Common myeloid progenitor, CD34-positive (primary cell): ENCODE data around the gene SWAP70.

Experiments
- CTCF ChIA-PET: fragments of 350-600 bp; sonication (Branson Sonifier 250); formaldehyde crosslinking; loops from one replicate; lab custom pipeline; 2021; ENCODE audit warnings: antibody characterized with exemption; lab: Charles Lee
- POLR2A ChIA-PET: fragments of 350-600 bp; sonication (Branson Sonifier 250); formaldehyde crosslinking; loops from one replicate; lab custom pipeline; 2021; ENCODE audit warnings: antibody characterized with exemption; lab: Charles Lee
- DNase-seq, 3 donors: peaks; one replicate each; pipeline versions ENCODE4 v3.0.0 to v3.0.0-alpha.2; 2013
- H3K27ac ChIP-seq, 2 experiments: 1 replicate in 1 of 2; 2 replicates in 1 of 2; pipeline ENCODE4 v1.7.0; 2013; ENCODE audit warnings: inconsistent platforms in 2 of 2, low read length in 2 of 2, mild to moderate bottlenecking in 2 of 2, low read depth in 1 of 2, moderate library complexity in 1 of 2; ENCODE audit not compliant: severe bottlenecking in 2 of 2, insufficient read depth in 1 of 2, poor library complexity in 1 of 2
- H3K27me3 ChIP-seq, 5 experiments: replicated peaks in 2 of 5; 1 replicate in 3 of 5; 2 replicates in 2 of 5; pipeline versions ENCODE4 v1.6.1 to v1.7.0; 2013; ENCODE audit warnings: low read length in 4 of 5, mild to moderate bottlenecking in 2 of 5, moderate library complexity in 2 of 5, inconsistent platforms in 1 of 5; ENCODE audit not compliant: insufficient read depth in 5 of 5, control insufficient read depth in 4 of 5
- H3K36me3 ChIP-seq, 4 experiments: 1 replicate in 2 of 4; 2 replicates in 2 of 4; pipeline versions ENCODE4 v1.6.1 to v1.7.0; 2013; ENCODE audit warnings: low read length in 3 of 4, control low read depth in 1 of 4, mild to moderate bottlenecking in 1 of 4; ENCODE audit not compliant: control insufficient read depth in 4 of 4, insufficient read depth in 4 of 4
- H3K4me1 ChIP-seq, 4 experiments: 1 replicate in 3 of 4; 2 replicates in 1 of 4; pipeline versions ENCODE4 v1.6.1 to v1.7.1; 2013; ENCODE audit warnings: low read length in 3 of 4, mild to moderate bottlenecking in 3 of 4, control low read depth in 1 of 4, inconsistent platforms in 1 of 4, moderate library complexity in 1 of 4; ENCODE audit not compliant: control insufficient read depth in 4 of 4, insufficient read depth in 4 of 4; ENCODE audit errors: control extremely low read depth in 1 of 4
- H3K4me3 ChIP-seq, 7 experiments: 1 replicate in 4 of 7; 2 replicates in 3 of 7; pipeline versions ENCODE4 v1.5.1 to v1.7.0; 2013; ENCODE audit warnings: mild to moderate bottlenecking in 7 of 7, low read length in 6 of 7, moderate library complexity in 6 of 7, inconsistent platforms in 2 of 7, low read depth in 2 of 7, control low read depth in 1 of 7; ENCODE audit not compliant: insufficient read depth in 4 of 7, control insufficient read depth in 1 of 7; ENCODE audit errors: extremely low read depth in 1 of 7
- H3K9me3 ChIP-seq, 5 experiments: 1 replicate in 4 of 5; 2 replicates in 1 of 5; pipeline versions ENCODE4 v1.6.1 to v1.7.1; 2013; ENCODE audit warnings: low read length in 4 of 5, mild to moderate bottlenecking in 2 of 5, inconsistent platforms in 1 of 5, low read depth in 1 of 5, moderate library complexity in 1 of 5; ENCODE audit not compliant: control insufficient read depth in 4 of 5, insufficient read depth in 2 of 5; ENCODE audit errors: control extremely low read depth in 1 of 5
- WGBS: methylation state at CpG from one replicate; pipeline ENCODE4 v1.1.5; 2013; ENCODE audit not compliant: insufficient coverage; 5-methylcytosine and 5-hydroxymethylcytosine counted together

SWAP70 gene

GRCh38 chr11:9716275-9717039 is 52.6 kb downstream of the SWAP70 start:
- no peaks in the 10 kb centered on the region for H3K27me3 ChIP-seq
- WGBS = 25% methylated on average over 4 of the region's 4 CpGs
- H3K4me1 ChIP-seq = peaks cover 36 to 68% (median 60%) of the 10 kb centered on the region in 4 experiments
- ChIA-PET CTCF (interaction anchor here (0.7 to 5.6 kb wide), 16 partner anchors 8 to 485 kb away, joined by 3 to 33 read pairs (median 3); no protein-coding TSS in a partner anchor), POLR2A (interaction anchor here (0.6 to 1.3 kb wide), 3 partner anchors 8 to 563 kb away, joined by 3 to 4 read pairs (median 3); no protein-coding TSS in a partner anchor)
- H3K4me3 ChIP-seq = peak overlapping the region in 4 of 7 experiments; percentile 7 to 65 (median 36)
- H3K9me3 ChIP-seq = peaks cover 0 to 8% (median 0%) of the 10 kb centered on the region in 5 experiments
- H3K36me3 ChIP-seq = peaks cover 0 to 27% (median 4%) of the 10 kb centered on the region in 4 experiments
- H3K27ac ChIP-seq = peak overlapping the region; percentile 83 to 84
- DNase-seq = peak; percentile 93 to 99 (median 98)

GRCh38 chr11:9717040-9717357 is 53.1 kb downstream of the SWAP70 start:
- WGBS = 0% methylated on average over 3 of the region's 3 CpGs
- H3K4me3 ChIP-seq = peak overlapping the region in 4 of 7 experiments; percentile 7 to 65 (median 36)
- CTCF ChIA-PET = interaction anchor here (0.7 to 5.6 kb wide), 14 partner anchors 9 to 485 kb away, joined by 3 to 33 read pairs (median 3); no protein-coding TSS in a partner anchor
- POLR2A ChIA-PET = interaction anchor here (1.0 to 1.3 kb wide), 2 partner anchors 8 to 18 kb away, joined by 3 to 4 read pairs; no protein-coding TSS in a partner anchor
- H3K36me3 ChIP-seq = peaks cover 0 to 27% (median 4%) of the 10 kb centered on the region in 4 experiments
- H3K4me1 ChIP-seq = peaks cover 39 to 68% (median 58%) of the 10 kb centered on the region in 4 experiments
- DNase-seq = no peak
- no peaks in the 10 kb centered on the region for H3K27me3 ChIP-seq
- peak overlapping the region; percentile 83 to 84 for H3K27ac ChIP-seq
- H3K9me3 ChIP-seq = peaks cover 0 to 8% (median 0%) of the 10 kb centered on the region in 5 experiments

GRCh38 chr11:9717719-9718118 is 53.8 kb downstream of the SWAP70 start:
- 100% methylated on average over 2 of the region's 2 CpGs for WGBS
- Histone ChIP-seq H3K27ac (peak overlapping the region; percentile 21 to 84), H3K4me3 (peak overlapping the region in 1 of 7 experiments; percentile 23), H3K36me3 (peaks cover 0 to 32% (median 4%) of the 10 kb centered on the region in 4 experiments), H3K9me3 (peaks cover 0 to 8% (median 0%) of the 10 kb centered on the region in 5 experiments), H3K27me3 (no peaks in the 10 kb centered on the region), H3K4me1 (peaks cover 42 to 73% (median 63%) of the 10 kb centered on the region in 4 experiments)
- ChIA-PET CTCF (interaction anchor here (0.8 to 5.6 kb wide), 8 partner anchors 8 to 104 kb away, joined by 3 to 33 read pairs (median 6); no protein-coding TSS in a partner anchor), POLR2A (interaction anchor here (1.0 kb wide), 1 partner anchor 19 kb away, joined by 3 read pairs; no protein-coding TSS in a partner anchor)
- no peak for DNase-seq

- Histone ChIP-seq H3K27ac (peak overlapping the region; percentile 21 to 84), H3K27me3 (no peaks in the 10 kb centered on the region), H3K36me3 (peaks cover 0 to 31% (median 4%) of the 10 kb centered on the region in 4 experiments), H3K4me1 (peaks cover 42 to 75% (median 67%) of the 10 kb centered on the region in 4 experiments), H3K9me3 (peaks cover 0 to 8% (median 0%) of the 10 kb centered on the region in 5 experiments), H3K4me3 (peak overlapping the region in 2 of 7 experiments; percentile 7 to 23)
- no peak for DNase-seq
- CTCF ChIA-PET = interaction anchor here (1.3 to 5.6 kb wide), 4 partner anchors 8 to 104 kb away, joined by 7 to 33 read pairs (median 17); no protein-coding TSS in a partner anchor
- POLR2A ChIA-PET = no interaction called here
These were observed 54.3 kb downstream of the SWAP70 start for GRCh38 chr11:9718147-9718546.

- Histone ChIP-seq H3K4me3 (peak overlapping the region in 2 of 7 experiments; percentile 40 to 56), H3K27ac (peak overlapping the region; percentile 26 to 82), H3K9me3 (peaks cover 0 to 8% (median 0%) of the 10 kb centered on the region in 5 experiments), H3K27me3 (no peaks in the 10 kb centered on the region), H3K4me1 (peaks cover 42 to 74% (median 66%) of the 10 kb centered on the region in 4 experiments), H3K36me3 (peaks cover 0 to 18% (median 4%) of the 10 kb centered on the region in 4 experiments)
- peak; percentile 57 to 92 (median 86) for DNase-seq
- ChIA-PET CTCF (interaction anchor here (0.9 to 4.7 kb wide), 11 partner anchors 9 to 106 kb away, joined by 3 to 30 read pairs (median 6); no protein-coding TSS in a partner anchor), POLR2A (interaction anchor here (0.7 to 0.8 kb wide), 2 partner anchors 11 to 80 kb away, joined by 3 read pairs; no protein-coding TSS in a partner anchor)
- WGBS = 0% methylated on average over 3 of the region's 4 CpGs
These were observed 55.9 kb downstream of the SWAP70 start for GRCh38 chr11:9719566-9720289.

GRCh38 chr11:9720290-9720630 is 56.4 kb downstream of the SWAP70 start:
- ChIA-PET POLR2A (interaction anchor here (0.8 kb wide), 1 partner anchor 80 kb away, joined by 3 read pairs; no protein-coding TSS in a partner anchor), CTCF (interaction anchor here (0.9 to 4.7 kb wide), 11 partner anchors 8 to 107 kb away, joined by 3 to 30 read pairs (median 6); no protein-coding TSS in a partner anchor)
- Histone ChIP-seq H3K27ac (peak overlapping the region; percentile 26 to 82), H3K27me3 (no peaks in the 10 kb centered on the region), H3K4me1 (peaks cover 42 to 74% (median 66%) of the 10 kb centered on the region in 4 experiments), H3K9me3 (peaks cover 0 to 5% (median 0%) of the 10 kb centered on the region in 5 experiments), H3K36me3 (peaks cover 0 to 15% (median 1%) of the 10 kb centered on the region in 4 experiments), H3K4me3 (peak overlapping the region in 3 of 7 experiments; percentile 3 to 56 (median 40))
- 34% methylated on average over 5 of the region's 5 CpGs for WGBS
- DNase-seq = peak in 2 of 3 donors; percentile 56 to 75
